IMR-90 (cell line): ENCODE data around the gene ZBTB38.

Source experiments
- NFE2L2 ChIP-seq: fragments of 150-350 bp; IDR thresholded peaks from 2 replicates; pipeline ENCODE4 v1.6.1; 2016; ENCODE audit warnings: low read depth, mild to moderate bottlenecking, low read length
- POLR2A ChIP-seq: IDR thresholded peaks from 2 replicates; pipeline ENCODE4 v1.6.1; 2012; ENCODE audit warnings: mild to moderate bottlenecking, low read depth, low read length
- RAD21 ChIP-seq: IDR thresholded peaks from 2 replicates; pipeline ENCODE4 v1.6.1; 2012; ENCODE audit warnings: low read length, improper control_type of control experiment
- RCOR1 ChIP-seq: IDR thresholded peaks from 2 replicates; pipeline ENCODE4 v1.6.1; 2012; ENCODE audit warnings: mild to moderate bottlenecking, low read length, improper control_type of control experiment; ENCODE audit not compliant: insufficient replicate concordance
- SMC3 ChIP-seq: fragments of 150-350 bp; IDR thresholded peaks from 2 replicates; pipeline ENCODE4 v1.6.1; 2016; ENCODE audit warnings: low read depth, mild to moderate bottlenecking, antibody characterized with exemption, low read length, moderate library complexity
- TF ChIP-seq, protein P1 (sequence below): fragments of 150-350 bp; IDR thresholded peaks from 2 replicates; pipeline ENCODE4 v1.6.1; 2017; ENCODE audit warnings: mild to moderate bottlenecking, antibody characterized with exemption, low read length, low read depth
- TF ChIP-seq, protein P2 (sequence below): conservative IDR thresholded peaks from 2 replicates; pipeline ENCODE4 v1.5.1; 2012; ENCODE audit warnings: mild to moderate bottlenecking, low read depth, low read length, improper control_type of control experiment

DNA sequence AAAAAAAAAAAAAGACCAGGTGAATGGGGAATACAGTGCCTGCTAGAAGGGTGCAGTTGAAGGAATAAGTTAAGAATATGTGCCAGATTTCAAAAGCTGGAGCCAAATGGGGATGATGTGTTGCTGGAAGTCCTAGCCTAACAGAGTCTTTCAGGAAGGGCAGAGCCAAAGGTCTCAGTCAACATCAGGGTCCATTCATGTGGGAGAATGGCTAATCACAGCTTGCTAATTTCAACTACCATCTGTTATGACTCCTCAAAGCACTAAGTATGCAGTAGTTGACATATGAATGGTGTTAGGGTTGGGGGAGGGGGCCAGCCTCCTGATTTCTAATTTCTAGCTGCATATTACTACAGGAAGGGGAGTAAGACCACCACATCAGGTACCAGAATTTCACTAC is 4.4 kb downstream of the ZBTB38 start:
- TF ChIP-seq, protein P1, sequence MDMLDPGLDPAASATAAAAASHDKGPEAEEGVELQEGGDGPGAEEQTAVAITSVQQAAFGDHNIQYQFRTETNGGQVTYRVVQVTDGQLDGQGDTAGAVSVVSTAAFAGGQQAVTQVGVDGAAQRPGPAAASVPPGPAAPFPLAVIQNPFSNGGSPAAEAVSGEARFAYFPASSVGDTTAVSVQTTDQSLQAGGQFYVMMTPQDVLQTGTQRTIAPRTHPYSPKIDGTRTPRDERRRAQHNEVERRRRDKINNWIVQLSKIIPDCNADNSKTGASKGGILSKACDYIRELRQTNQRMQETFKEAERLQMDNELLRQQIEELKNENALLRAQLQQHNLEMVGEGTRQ, result no peak
- TF ChIP-seq POLR2A (no peak), RAD21 (no peak), NFE2L2 (no peak), RCOR1 (no peak), SMC3 (no peak)
- TF ChIP-seq, protein P2, sequence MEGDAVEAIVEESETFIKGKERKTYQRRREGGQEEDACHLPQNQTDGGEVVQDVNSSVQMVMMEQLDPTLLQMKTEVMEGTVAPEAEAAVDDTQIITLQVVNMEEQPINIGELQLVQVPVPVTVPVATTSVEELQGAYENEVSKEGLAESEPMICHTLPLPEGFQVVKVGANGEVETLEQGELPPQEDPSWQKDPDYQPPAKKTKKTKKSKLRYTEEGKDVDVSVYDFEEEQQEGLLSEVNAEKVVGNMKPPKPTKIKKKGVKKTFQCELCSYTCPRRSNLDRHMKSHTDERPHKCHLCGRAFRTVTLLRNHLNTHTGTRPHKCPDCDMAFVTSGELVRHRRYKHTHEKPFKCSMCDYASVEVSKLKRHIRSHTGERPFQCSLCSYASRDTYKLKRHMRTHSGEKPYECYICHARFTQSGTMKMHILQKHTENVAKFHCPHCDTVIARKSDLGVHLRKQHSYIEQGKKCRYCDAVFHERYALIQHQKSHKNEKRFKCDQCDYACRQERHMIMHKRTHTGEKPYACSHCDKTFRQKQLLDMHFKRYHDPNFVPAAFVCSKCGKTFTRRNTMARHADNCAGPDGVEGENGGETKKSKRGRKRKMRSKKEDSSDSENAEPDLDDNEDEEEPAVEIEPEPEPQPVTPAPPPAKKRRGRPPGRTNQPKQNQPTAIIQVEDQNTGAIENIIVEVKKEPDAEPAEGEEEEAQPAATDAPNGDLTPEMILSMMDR, result no peak
